ENCODE measurements around the gene ATL3.

The ATL3 gene

GRCh38 chr11:63673579-63673978 lies 2.4 kb upstream of the ATL3 start:
- Histone ChIP-seq H3K4me3 (ENCODE audit: low read length) (no peak overlapping the region), H3K27ac (ENCODE audit: low read length) (no peak overlapping the region), H3K36me3 (ENCODE audit: insufficient read depth, low read depth, low read length) (no peaks in the 10 kb centered on the region), H3K27me3 (ENCODE audit: insufficient read depth, low read length) (peaks cover 8% of the 10 kb centered on the region; the same call in 1 of the 2 replicates), H3K9ac (ENCODE audit: low read depth, low read length) (no peak overlapping the region), H3K9me3 (ENCODE audit: insufficient read depth, low read depth, low read length) (no peaks in the 10 kb centered on the region), H3K4me1 (ENCODE audit: insufficient read depth, low read length) (peaks cover 8% of the 10 kb centered on the region; the same call in 1 of the 2 replicates)

DNA sequence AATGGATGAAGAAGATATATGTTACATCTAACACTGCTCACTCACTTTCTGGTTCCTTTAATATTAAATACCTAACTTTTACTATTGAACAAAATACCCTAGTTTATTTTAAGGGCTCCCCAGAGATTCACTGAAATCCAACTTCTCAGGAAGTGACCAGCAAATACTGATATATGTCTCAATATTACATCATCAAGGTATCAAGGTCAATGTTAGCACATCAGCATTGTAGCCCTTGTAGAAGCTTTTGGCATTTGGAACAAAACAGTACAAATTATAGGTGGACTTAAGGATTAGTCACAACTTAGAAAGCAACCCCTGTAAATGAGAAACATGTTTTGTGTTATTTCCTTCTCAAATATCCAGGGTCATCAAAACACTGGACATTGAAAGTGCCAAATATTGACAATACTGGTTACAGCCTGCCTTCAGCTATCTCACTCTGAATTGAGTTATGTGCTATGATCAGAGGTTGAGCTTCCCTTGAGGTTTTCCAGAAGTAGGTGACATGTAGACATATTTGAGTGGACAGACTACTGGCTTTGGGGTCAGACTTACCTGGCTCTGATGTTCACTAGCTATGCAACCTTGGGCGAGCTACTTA lies 1.9 kb upstream of the ATL3 start:
- no peak overlapping the region for H3K9ac ChIP-seq (ENCODE audit: low read depth, low read length)
- no peak overlapping the region for H3K27ac ChIP-seq (ENCODE audit: low read length)
- H3K4me3 ChIP-seq (ENCODE audit: low read length): no peak overlapping the region
- no peaks in the 10 kb centered on the region for H3K9me3 ChIP-seq (ENCODE audit: insufficient read depth, low read depth, low read length)
- H3K27me3 ChIP-seq (ENCODE audit: insufficient read depth, low read length): peaks cover 8% of the 10 kb centered on the region; the same call in 1 of the 2 replicates
- no peaks in the 10 kb centered on the region; the same call in 1 of the 2 replicates for H3K36me3 ChIP-seq (ENCODE audit: insufficient read depth, low read depth, low read length)
- H3K4me1 ChIP-seq (ENCODE audit: insufficient read depth, low read length): peaks cover 8% of the 10 kb centered on the region; the same call in 1 of the 2 replicates

GRCh38 chr11:63672156-63672463 lies 934 bp upstream of the ATL3 start:
- no peak overlapping the region for H3K9ac ChIP-seq (ENCODE audit: low read depth, low read length)
- H3K27me3 ChIP-seq (ENCODE audit: insufficient read depth, low read length): peaks cover 8% of the 10 kb centered on the region; the same call in 1 of the 2 replicates

DNA sequence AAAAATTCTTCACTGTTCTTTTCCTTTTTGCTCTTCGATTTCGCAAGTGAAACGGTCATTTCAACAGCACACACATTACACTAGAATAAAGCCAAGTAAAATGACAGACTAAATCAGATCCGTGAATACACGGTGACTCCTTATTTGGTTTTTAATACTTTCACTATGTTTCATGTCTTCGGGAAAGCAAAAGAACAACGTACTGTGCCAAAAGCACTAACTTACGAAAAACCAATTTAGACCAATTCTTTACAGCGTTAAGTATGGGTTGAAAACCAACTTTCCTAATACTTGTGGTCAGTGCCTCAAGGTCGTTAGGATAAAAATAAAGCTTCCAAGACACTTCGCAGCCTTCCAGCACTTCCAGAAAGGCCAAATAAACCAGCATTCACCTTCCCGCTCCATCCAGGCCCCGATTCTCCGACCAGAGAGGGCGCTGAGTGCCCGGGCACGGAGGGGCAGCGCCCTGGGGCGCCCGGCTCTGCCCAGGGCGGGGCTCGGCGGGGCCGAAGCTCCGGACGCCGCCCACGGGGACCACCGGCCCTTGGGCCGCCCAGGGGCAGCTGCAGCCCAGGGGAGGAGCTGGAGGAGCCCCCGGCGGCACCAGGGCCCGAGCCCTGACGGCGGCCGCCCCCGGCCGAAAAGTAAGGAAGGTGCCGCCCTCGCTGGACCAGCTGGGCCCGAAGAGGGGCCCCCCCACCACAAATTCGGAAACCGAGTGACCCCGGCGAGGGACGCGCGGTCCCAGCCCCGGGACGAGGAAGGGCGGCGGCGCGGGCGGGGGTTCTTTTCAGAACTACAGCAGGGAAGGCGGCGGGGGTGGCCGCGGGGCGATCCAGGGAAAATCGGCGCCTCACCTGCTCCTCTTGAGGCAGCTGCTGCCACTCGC lies 499 bp downstream of the ATL3 start:
- peaks cover 11% of the 10 kb centered on the region for H3K4me1 ChIP-seq (ENCODE audit: insufficient read depth, low read length)

More at GRCh38 chr11:63672156-63672463, 934 bp upstream of the ATL3 start:
- no peak overlapping the region for H3K4me3 ChIP-seq (ENCODE audit: low read length)
- H3K36me3 ChIP-seq (ENCODE audit: insufficient read depth, low read depth, low read length): no peaks in the 10 kb centered on the region; the same call in 1 of the 2 replicates
- H3K4me1 ChIP-seq (ENCODE audit: insufficient read depth, low read length): peaks cover 11% of the 10 kb centered on the region
- H3K27ac ChIP-seq (ENCODE audit: low read length): no peak overlapping the region
- no peaks in the 10 kb centered on the region for H3K9me3 ChIP-seq (ENCODE audit: insufficient read depth, low read depth, low read length)

GRCh38 chr11:63670096-63670432 lies 1.1 kb downstream of the ATL3 start:
- Histone ChIP-seq H3K4me3 (ENCODE audit: low read length) (peak overlapping the region; percentile 79), H3K9me3 (ENCODE audit: insufficient read depth, low read depth, low read length) (no peaks in the 10 kb centered on the region), H3K27ac (ENCODE audit: low read length) (no peak overlapping the region), H3K9ac (ENCODE audit: low read depth, low read length) (peak overlapping the region; percentile 63; the same call in 1 of the 2 replicates), H3K4me1 (ENCODE audit: insufficient read depth, low read length) (peaks cover 11% of the 10 kb centered on the region), H3K27me3 (ENCODE audit: insufficient read depth, low read length) (peaks cover 8% of the 10 kb centered on the region; the same call in 1 of the 2 replicates), H3K36me3 (ENCODE audit: insufficient read depth, low read depth, low read length) (no peaks in the 10 kb centered on the region; the same call in 1 of the 2 replicates)

More for the DNA sequence above, 499 bp downstream of the ATL3 start:
- peak overlapping the region; percentile 79 for H3K4me3 ChIP-seq (ENCODE audit: low read length)
- H3K9me3 ChIP-seq (ENCODE audit: insufficient read depth, low read depth, low read length): no peaks in the 10 kb centered on the region
- peaks cover 8% of the 10 kb centered on the region; the same call in 1 of the 2 replicates for H3K27me3 ChIP-seq (ENCODE audit: insufficient read depth, low read length)
- peak overlapping the region; percentile 63; the same call in 1 of the 2 replicates for H3K9ac ChIP-seq (ENCODE audit: low read depth, low read length)
- no peaks in the 10 kb centered on the region; the same call in 1 of the 2 replicates for H3K36me3 ChIP-seq (ENCODE audit: insufficient read depth, low read depth, low read length)
- H3K27ac ChIP-seq (ENCODE audit: low read length): no peak overlapping the region

DNA sequence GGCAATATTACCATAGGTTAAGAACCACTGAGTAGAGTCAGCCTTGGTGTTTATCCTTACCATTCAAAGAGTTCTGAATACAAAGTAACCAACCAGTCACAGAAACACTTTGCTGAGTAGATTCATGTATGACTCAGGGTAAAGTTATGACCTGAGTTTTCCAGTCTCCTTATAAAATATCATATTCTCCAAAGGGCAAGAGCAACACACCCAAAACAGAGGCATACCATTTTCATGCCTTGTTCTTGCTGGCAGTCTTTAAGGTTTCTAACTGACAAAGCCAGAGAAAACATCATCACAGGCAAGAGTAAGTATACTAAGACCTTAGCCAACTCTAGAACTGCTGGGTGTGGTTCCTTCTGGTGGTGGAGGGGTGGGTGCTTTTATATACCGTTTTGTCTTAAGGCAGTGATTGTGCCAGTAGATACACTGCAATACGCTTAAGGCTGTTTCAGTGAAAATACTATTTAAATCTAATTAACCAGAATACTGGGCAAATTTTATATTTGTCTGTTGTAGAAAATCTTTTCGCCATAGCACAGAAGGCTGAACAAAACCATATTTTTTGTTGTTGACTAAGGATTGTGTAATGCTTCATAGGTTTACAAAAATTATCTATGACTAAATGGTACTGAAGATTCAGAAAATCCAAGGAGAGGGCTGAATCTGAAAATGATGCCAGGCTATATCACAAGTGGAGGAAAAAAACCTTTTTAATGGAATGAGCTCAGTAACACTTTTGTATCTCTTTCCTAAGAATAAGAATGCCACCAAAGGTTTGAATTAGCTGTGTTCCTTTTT lies 3.0 kb downstream of the ATL3 start:
- no peak overlapping the region for H3K4me3 ChIP-seq (ENCODE audit: low read length)
- H3K36me3 ChIP-seq (ENCODE audit: insufficient read depth, low read depth, low read length): no peaks in the 10 kb centered on the region; the same call in 1 of the 2 replicates
- no peak overlapping the region for H3K9ac ChIP-seq (ENCODE audit: low read depth, low read length)
- no peaks in the 10 kb centered on the region for H3K9me3 ChIP-seq (ENCODE audit: insufficient read depth, low read depth, low read length)
- H3K27me3 ChIP-seq (ENCODE audit: insufficient read depth, low read length): peaks cover 8% of the 10 kb centered on the region; the same call in 1 of the 2 replicates
- no peak overlapping the region for H3K27ac ChIP-seq (ENCODE audit: low read length)
- peaks cover 11% of the 10 kb centered on the region for H3K4me1 ChIP-seq (ENCODE audit: insufficient read depth, low read length)

- peaks cover 11% of the 10 kb centered on the region for H3K4me1 ChIP-seq (ENCODE audit: insufficient read depth, low read length)
Measured at GRCh38 chr11:63666874-63667273, 4.3 kb downstream of the ATL3 start.

GRCh38 chr11:63663809-63664208 lies 7.4 kb downstream of the ATL3 start:
- Histone ChIP-seq H3K4me3 (ENCODE audit: low read length) (no peak overlapping the region), H3K9ac (ENCODE audit: low read depth, low read length) (no peak overlapping the region), H3K27ac (ENCODE audit: low read length) (no peak overlapping the region), H3K9me3 (ENCODE audit: insufficient read depth, low read depth, low read length) (no peaks in the 10 kb centered on the region), H3K36me3 (ENCODE audit: insufficient read depth, low read depth, low read length) (no peaks in the 10 kb centered on the region; the same call in 1 of the 2 replicates), H3K4me1 (ENCODE audit: insufficient read depth, low read length) (peaks cover 3% of the 10 kb centered on the region; the same call in 1 of the 2 replicates), H3K27me3 (ENCODE audit: insufficient read depth, low read length) (no peaks in the 10 kb centered on the region)

More at GRCh38 chr11:63666874-63667273, 4.3 kb downstream of the ATL3 start:
- no peaks in the 10 kb centered on the region for H3K9me3 ChIP-seq (ENCODE audit: insufficient read depth, low read depth, low read length)
- no peak overlapping the region for H3K9ac ChIP-seq (ENCODE audit: low read depth, low read length)
- H3K4me3 ChIP-seq (ENCODE audit: low read length): no peak overlapping the region
- no peak overlapping the region for H3K27ac ChIP-seq (ENCODE audit: low read length)
- peaks cover under 1% of the 10 kb centered on the region; the same call in 1 of the 2 replicates for H3K27me3 ChIP-seq (ENCODE audit: insufficient read depth, low read length)
- H3K36me3 ChIP-seq (ENCODE audit: insufficient read depth, low read depth, low read length): no peaks in the 10 kb centered on the region; the same call in 1 of the 2 replicates

- H3K27me3 ChIP-seq (ENCODE audit: insufficient read depth, low read length): no peaks in the 10 kb centered on the region
- H3K36me3 ChIP-seq (ENCODE audit: insufficient read depth, low read depth, low read length): peaks cover 13% of the 10 kb centered on the region; the same call in 1 of the 2 replicates
- H3K9ac ChIP-seq (ENCODE audit: low read depth, low read length): no peak overlapping the region
- H3K27ac ChIP-seq (ENCODE audit: low read length): no peak overlapping the region
- H3K4me3 ChIP-seq (ENCODE audit: low read length): no peak overlapping the region
- H3K9me3 ChIP-seq (ENCODE audit: insufficient read depth, low read depth, low read length): no peaks in the 10 kb centered on the region
- H3K4me1 ChIP-seq (ENCODE audit: insufficient read depth, low read length): no peaks in the 10 kb centered on the region
Measured at GRCh38 chr11:63660972-63661371, 10.2 kb downstream of the ATL3 start.

DNA sequence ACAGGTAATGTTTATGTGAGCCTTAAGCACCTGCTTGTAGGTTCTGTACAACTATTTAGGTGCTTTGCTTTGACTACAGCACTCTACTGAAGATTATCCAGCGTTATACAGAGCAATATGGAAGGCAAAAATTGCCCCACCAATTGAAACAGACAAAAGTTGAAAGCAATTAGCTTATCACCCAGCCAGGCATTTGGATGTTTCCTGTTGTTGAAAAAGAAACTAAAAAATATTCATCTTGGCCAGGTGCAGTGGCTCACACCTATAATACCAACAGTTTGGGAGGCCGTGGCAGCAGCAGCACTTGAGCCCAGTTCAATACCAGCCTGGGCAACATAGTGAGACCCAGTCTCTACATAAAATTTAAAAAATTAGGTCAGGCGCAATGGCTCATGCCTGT lies 18.5 kb downstream of the ATL3 start:
- Histone ChIP-seq H3K9ac (ENCODE audit: low read depth, low read length) (no peak overlapping the region), H3K9me3 (ENCODE audit: insufficient read depth, low read depth, low read length) (no peaks in the 10 kb centered on the region), H3K27ac (ENCODE audit: low read length) (no peak overlapping the region), H3K4me1 (ENCODE audit: insufficient read depth, low read length) (no peaks in the 10 kb centered on the region), H3K27me3 (ENCODE audit: insufficient read depth, low read length) (no peaks in the 10 kb centered on the region), H3K36me3 (ENCODE audit: insufficient read depth, low read depth, low read length) (peaks cover 31% of the 10 kb centered on the region), H3K4me3 (ENCODE audit: low read length) (no peak overlapping the region)

DNA sequence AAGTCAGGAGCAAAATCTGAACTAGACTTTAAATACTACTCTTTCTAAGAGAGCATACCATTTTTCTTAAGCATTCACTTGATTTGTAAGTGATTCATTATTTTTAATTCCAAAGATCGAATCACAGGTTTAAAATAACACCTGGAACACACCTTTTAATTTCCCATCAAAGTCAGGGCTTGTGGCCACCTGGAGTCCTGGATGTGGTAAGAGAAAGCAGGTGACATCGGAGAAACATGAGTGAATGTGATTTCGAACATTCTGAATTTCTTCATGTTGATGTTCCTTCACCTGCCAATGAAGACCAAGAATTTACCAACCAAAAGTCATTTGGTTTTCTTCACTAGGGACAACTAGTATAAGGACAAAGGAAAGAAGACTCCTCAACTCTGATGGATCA lies 28.0 kb downstream of the ATL3 start:
- Histone ChIP-seq H3K4me1 (ENCODE audit: insufficient read depth, low read length) (no peaks in the 10 kb centered on the region), H3K4me3 (ENCODE audit: low read length) (no peak overlapping the region), H3K27me3 (ENCODE audit: insufficient read depth, low read length) (no peaks in the 10 kb centered on the region)

More for the DNA sequence above, 28.0 kb downstream of the ATL3 start:
- H3K9ac ChIP-seq (ENCODE audit: low read depth, low read length): no peak overlapping the region
- peaks cover 43% of the 10 kb centered on the region for H3K36me3 ChIP-seq (ENCODE audit: insufficient read depth, low read depth, low read length)
- H3K27ac ChIP-seq (ENCODE audit: low read length): no peak overlapping the region
- no peaks in the 10 kb centered on the region for H3K9me3 ChIP-seq (ENCODE audit: insufficient read depth, low read depth, low read length)

Measured in iPS-20b (cell line).